NB4 (cell line): ENCODE measurements around the gene LDLRAD2.

Experiments
- CTCF ChIP-seq: IDR thresholded peaks from one replicate; pipeline ENCODE4 v1.5.1; 2012; ENCODE audit warnings: low read depth, low read length
- MAX ChIP-seq: IDR thresholded peaks from 2 replicates; pipeline ENCODE4 v1.6.1; 2011; ENCODE audit warnings: low read depth, low read length

- TF ChIP-seq MAX (no peak), CTCF (no peak)
Observed at GRCh38 chr1:21786640-21787039, 25.4 kb upstream of the LDLRAD2 start.
